Dermis blood vessel endothelial cell (primary cell): ENCODE results near the gene CCL11. TPM values are rescaled to one million over a fixed set of nuclear protein-coding genes. Genes with fewer than 3 reads are reported as not detected.
A peak's percentile ranks its signal among the peaks of the same experiment; 100 is the strongest.

Source experiments
- DNase-seq: peaks from one replicate; pipeline ENCODE4 v3.0.0; 2010
- total RNA-seq: library from RNA; depleted of rRNA; stranded (reverse); fragments of >200 nt; gene quantifications from 2 replicates; pipeline ENCODE4 v1.2.3, GENCODE V29; 2014

CCL11 gene
- total RNA-seq, 1 donor from 2014 or later: not detected

GRCh38 chr17:34257299-34257985, 28.1 kb upstream of the CCL11 start:
- DNase-seq: peak; percentile 78

GRCh38 chr17:34257986-34258326, 27.6 kb upstream of the CCL11 start:
- DNase-seq: no peak

- peak; percentile 81 for DNase-seq
Measured at GRCh38 chr17:34259146-34259545, 26.4 kb upstream of the CCL11 start.

GRCh38 chr17:34260861-34261260, 24.7 kb upstream of the CCL11 start:
- DNase-seq: no peak

GRCh38 chr17:34261568-34262337, 23.8 kb upstream of the CCL11 start:
- no peak for DNase-seq

GRCh38 chr17:34265711-34266110, 19.8 kb upstream of the CCL11 start:
- no peak for DNase-seq

- DNase-seq: peak; percentile 50
Measured at GRCh38 chr17:34269969-34270368, 15.6 kb upstream of the CCL11 start, which contains the start of gene CCL7. TSS of gene CCL7 (plus strand) at chr17:34270221. CDS start at chr17:34270291, 70 bp downstream.

GRCh38 chr17:34275881-34276280, 9.7 kb upstream of the CCL11 start:
- DNase-seq: peak; percentile 81

GRCh38 chr17:34276826-34277225, 8.7 kb upstream of the CCL11 start:
- no peak for DNase-seq

GRCh38 chr17:34283571-34283970, 2.0 kb upstream of the CCL11 start:
- DNase-seq: no peak

- DNase-seq: peak; percentile 49
Measured at GRCh38 chr17:34287875-34288274, 2.3 kb downstream of the CCL11 start.

GRCh38 chr17:34290586-34290985, 5.0 kb downstream of the CCL11 start:
- no peak for DNase-seq

GRCh38 chr17:34291721-34292348, 6.3 kb downstream of the CCL11 start:
- DNase-seq: no peak

GRCh38 chr17:34299027-34299426, 13.5 kb downstream of the CCL11 start:
- no peak for DNase-seq

- DNase-seq: peak; percentile 49
Measured at GRCh38 chr17:34299956-34300577, 14.5 kb downstream of the CCL11 start.

- peak; percentile 73 for DNase-seq
Measured at GRCh38 chr17:34300652-34301370, 15.3 kb downstream of the CCL11 start.

- no peak for DNase-seq
Measured at GRCh38 chr17:34301986-34302385, 16.4 kb downstream of the CCL11 start.

GRCh38 chr17:34302636-34303035, 17.1 kb downstream of the CCL11 start:
- no peak for DNase-seq

- DNase-seq: no peak
Measured at GRCh38 chr17:34303606-34304005, 18.1 kb downstream of the CCL11 start.

GRCh38 chr17:34305061-34305460, 19.5 kb downstream of the CCL11 start:
- no peak for DNase-seq

- no peak for DNase-seq
Measured at GRCh38 chr17:34305606-34306005, 20.1 kb downstream of the CCL11 start.

GRCh38 chr17:34306466-34306865, 20.9 kb downstream of the CCL11 start:
- DNase-seq: peak; percentile 79

- peak; percentile 16 for DNase-seq
Measured at GRCh38 chr17:34307110-34307509, 21.6 kb downstream of the CCL11 start.
